HG02623 (cell line): ENCODE results near the gene VAT1L.

Experiments used
- ATAC-seq: cut with Tn5 transposase; IDR thresholded peaks from one replicate; pipeline ENCODE4 v1.9.1; 2021; ENCODE audit warnings: moderate library complexity; ENCODE audit not compliant: unreplicated experiment

Gene VAT1L

GRCh38 chr16:77788181-77789084, at the start of gene VAT1L:
TSS of gene VAT1L (plus strand) at chr16:77788564. CDS start at chr16:77788683, 119 bp downstream.
- no peak for ATAC-seq

DNA sequence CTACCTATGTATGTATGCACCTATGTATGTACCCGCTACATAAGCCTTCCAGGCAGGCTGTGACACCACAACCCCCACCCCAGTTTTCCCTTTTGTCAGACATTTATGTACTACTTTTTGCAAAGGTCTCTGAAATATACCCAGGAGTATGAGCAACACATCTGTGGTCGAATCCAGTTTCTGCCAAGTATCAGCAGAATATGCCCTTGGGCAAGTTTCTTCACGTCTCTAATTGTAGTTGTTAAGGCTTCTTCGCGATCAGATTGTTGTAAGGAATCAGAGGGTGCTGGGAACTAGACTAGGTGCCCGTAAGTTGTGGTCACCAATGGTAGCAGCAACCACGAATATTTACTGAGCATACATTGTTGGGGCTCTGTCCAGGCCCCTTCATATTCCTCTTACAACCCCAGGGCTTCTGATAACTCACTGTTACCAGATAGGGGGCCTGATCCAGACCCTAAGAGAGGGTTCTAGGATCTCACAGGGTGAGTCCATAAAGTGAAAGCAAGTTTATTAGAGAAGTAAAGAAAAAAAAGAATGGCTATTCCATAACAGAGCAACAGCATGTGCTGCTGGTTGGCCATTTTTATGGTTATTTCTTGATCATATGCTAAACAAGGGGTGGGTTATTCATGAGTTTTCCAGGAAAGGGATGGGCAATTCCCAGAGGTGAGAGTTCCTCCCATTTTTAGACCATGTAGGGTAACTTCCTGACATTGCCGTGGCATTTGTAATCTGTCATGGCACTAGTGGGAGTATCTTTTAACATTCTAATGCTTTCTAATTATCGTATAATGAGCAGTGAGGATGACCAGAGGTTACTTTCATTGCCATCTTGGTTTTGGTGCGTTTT, 49.4 kb upstream of the VAT1L start:
- no peak for ATAC-seq

DNA sequence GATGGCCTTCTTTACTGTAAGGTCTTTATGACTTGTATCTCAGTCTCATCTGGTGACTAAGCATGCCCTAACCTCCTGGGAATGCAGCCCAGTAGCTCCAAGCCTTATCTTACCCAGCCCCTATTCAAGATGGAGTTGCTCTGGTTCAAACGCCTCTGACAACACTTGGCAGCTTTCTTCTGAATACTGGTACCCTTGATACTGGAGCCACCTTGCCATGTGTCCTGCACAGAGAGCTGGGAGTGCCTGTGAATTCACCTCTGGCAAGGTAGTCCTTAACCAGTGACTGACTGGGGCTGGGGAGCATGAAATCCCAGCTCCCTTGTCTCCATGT, 48.8 kb upstream of the VAT1L start:
- no peak for ATAC-seq

DNA sequence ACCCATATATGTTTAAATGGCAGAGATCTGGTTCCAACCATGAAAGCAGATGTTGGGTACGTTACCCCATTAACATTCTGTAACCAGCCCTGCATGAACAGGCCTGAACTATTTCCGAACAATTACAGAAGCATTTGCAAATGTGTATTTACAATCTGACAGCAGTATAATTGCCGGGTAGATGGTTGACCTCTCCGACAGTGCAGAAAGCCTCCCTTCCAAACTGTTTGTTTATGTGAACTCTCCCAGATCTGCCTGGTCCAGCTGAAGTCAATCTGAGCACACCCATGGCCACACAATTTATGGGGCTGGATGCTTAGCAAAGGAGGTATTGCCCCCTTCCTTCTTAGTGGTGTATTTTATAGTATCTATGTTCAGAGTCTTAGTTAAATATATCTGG, 44.2 kb upstream of the VAT1L start:
- no peak for ATAC-seq

DNA sequence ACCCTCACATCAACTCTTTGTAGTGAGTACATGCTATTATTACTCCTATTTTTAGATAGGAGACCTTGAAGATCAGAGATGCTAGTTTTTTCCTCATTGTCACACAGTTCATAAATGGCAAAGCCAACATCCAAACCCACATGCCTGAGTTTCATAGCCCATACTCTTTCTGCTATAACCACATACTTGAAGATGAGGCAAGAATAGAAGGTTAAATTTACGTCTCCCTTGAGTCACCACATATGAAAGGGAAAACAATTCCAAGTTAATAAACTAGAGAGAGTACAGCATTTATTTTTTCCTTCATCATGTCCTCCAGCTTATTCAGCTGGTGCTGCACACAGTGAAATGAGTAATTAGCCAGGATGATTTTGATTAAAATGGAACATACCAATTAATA, 42.4 kb upstream of the VAT1L start:
- ATAC-seq: no peak

DNA sequence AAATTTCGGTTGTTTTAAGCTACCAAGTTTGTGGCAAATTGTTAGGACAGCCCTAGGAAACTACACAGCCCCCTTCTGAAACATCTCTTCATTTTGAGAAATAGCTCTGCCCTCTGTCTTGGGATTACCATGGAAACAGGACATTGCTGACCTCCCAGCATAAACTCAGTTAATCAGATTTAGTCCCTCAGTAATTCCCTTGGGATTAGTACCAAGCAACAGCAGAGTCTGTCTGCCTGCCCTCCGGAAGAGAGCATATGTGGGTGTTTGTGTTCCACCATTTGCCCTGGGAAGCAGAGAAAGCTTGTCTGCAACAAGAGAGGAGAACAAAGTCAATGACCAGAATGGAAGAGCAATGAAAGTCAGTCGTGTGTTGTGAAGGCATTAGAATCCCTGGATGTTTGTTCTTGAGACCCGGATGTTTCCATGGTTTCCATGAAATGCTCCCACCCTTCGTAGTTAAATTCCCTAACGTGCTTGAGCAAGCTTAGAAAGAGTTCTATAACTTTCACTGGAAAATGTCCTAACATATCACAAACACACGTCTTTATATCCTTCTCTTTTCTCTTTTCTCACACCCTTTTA, 39.9 kb upstream of the VAT1L start:
- no peak for ATAC-seq

GRCh38 chr16:77749415-77749814, 38.9 kb upstream of the VAT1L start:
- no peak for ATAC-seq

DNA sequence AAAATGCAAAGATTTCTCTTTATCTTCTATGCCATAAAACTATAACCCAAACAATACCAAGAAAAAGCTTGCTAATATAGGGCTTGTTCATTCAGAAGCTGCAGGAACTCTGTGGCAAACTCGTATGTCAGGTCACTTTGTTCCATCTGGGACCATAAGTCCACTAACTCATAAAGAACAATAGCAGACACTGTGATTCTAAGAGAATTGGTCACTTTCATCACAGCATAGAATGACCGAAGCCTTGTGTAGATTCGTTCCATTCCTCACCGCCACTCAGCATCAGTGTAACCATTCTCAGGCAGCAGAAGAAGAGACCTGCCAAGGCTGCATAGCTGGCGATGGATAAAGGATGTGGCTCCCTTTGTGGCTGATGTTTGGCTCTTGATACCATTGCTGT, 30.3 kb upstream of the VAT1L start:
- no peak for ATAC-seq

DNA sequence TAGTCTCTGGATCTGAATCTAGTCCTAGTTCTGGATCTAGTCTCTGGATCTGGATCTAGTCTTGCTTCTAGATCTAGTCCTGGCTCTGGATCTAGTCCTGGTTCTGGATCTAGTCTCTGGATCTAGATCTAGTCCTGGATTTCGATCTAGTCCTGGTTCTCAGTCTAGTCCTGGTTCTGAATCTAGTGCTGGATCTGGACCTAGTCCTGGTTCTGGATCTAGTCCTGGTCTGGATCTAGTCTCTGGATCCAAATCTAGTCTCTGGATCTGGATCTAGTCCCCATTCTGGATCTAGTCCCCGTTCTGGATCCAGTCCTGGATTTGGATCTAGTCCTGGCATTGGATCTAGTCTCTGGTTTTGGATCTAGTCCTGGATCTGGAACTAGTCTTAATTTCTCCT, 29.9 kb upstream of the VAT1L start:
- ATAC-seq: no peak

DNA sequence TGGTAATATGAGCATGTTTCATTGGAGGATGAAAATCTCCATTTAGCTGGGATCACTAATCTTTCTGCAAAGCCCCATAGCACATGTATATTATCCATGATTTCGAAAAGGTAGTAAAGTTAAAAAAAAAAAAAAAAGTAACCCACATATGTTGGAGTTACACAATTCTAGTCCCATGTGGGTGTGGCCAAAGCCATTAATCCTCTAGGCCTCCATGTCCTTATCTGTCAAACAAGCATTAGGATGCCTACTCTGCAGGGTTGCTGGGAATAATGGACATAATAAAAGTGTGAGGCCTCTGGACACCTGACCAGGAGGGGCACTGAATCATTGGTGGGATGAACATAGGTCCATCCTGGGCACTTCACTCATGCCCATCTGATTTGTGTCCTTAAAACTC, 29.2 kb upstream of the VAT1L start:
- ATAC-seq: no peak

DNA sequence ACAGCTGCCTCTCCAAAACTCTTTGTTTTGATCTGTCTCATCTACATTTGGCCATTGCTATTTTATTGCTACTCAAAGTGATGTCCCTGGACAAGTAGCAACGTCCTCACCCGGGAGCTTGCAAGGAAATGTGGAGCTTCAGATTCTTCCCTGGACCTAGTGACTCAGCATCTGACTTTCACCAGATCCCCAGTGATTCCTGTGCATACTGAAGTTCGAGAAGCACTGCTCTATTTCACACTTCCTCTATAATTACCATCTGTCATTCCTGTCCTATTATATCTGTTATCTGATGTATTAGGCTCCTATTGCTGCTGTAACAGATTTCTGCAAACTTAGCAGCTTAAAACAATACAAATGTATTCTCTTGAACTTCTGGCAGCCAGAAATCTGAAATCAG, 28.5 kb upstream of the VAT1L start:
- ATAC-seq: no peak

DNA sequence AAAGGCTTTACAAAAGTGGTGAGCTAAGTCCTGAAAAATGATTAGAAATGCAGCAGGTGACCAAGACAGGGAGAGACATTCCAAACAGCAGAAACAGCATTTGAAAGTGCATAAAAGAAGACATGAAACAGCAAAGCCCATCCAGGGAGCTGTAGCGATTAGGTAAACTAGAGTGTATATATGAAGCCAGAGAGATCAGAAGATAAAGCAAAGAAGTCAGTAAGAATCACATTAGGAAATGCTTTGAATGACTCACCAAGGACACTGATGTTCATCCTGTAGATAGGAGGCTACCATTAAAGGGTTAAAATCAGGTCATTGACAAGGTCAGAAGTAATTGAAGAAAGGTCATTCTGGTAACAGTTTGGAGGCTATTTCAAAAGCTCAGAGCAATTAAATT, 27.6 kb upstream of the VAT1L start:
- ATAC-seq: no peak

GRCh38 chr16:77761204-77761603, 27.2 kb upstream of the VAT1L start:
- ATAC-seq: no peak

DNA sequence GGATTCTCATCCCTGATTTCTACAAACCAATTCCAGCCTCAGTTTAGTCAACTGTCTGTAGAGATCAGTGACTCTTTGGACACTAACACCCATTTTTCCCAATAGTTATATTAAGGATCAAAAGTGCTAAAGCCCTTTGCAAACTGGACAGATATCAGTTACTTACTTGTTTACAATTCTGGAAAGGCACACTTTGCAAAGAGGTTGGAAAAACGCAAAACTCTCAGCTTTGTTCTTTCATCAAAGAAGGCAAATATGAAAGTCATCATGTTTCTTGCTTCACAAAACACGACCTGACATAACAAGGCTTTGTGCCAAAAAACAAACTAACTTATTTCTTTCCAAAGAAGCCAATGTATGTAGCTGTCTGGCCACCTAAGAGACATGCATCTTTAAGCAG, 26.1 kb upstream of the VAT1L start:
- no peak for ATAC-seq

DNA sequence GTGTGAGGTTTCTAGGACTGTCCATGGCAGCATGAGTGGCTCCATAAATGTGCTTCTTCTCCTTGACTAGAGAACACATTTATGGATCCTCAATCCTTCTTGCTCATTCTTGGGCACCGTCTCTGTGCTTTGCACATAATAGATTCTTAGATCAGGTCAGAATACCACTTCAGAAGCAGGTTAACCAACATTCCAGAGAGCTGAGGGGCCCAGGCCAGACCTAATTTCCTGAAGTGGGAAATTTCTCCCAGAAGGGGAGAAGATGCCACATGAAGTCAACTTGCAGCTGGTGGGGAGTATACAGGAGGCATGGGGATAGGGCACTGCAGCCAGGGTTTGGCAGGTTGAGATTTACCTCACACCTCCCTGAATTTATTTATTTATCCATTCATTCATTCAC, 24.4 kb upstream of the VAT1L start:
- no peak for ATAC-seq

DNA sequence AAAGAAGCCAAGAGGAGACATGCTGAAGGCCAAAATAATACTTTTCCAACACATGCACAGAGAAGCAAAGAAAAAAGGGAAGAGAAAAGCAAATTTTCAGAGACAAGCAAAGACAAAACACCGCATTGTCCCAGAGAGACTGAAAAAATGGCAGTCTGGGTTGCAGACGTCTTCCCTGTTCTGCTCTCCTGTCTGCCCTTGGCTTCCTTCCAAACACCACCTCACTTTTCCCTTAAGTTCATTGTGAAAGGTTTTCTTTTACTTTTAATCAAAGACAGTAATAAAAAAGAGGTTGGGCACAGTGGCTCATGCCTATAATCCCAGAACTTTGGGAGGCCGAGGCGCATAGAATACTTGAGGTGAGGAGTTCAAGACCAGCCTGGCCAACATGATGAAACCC, 21.2 kb upstream of the VAT1L start:
- no peak for ATAC-seq

- no peak for ATAC-seq
Measured at GRCh38 chr16:77767826-77768225, 20.5 kb upstream of the VAT1L start.

DNA sequence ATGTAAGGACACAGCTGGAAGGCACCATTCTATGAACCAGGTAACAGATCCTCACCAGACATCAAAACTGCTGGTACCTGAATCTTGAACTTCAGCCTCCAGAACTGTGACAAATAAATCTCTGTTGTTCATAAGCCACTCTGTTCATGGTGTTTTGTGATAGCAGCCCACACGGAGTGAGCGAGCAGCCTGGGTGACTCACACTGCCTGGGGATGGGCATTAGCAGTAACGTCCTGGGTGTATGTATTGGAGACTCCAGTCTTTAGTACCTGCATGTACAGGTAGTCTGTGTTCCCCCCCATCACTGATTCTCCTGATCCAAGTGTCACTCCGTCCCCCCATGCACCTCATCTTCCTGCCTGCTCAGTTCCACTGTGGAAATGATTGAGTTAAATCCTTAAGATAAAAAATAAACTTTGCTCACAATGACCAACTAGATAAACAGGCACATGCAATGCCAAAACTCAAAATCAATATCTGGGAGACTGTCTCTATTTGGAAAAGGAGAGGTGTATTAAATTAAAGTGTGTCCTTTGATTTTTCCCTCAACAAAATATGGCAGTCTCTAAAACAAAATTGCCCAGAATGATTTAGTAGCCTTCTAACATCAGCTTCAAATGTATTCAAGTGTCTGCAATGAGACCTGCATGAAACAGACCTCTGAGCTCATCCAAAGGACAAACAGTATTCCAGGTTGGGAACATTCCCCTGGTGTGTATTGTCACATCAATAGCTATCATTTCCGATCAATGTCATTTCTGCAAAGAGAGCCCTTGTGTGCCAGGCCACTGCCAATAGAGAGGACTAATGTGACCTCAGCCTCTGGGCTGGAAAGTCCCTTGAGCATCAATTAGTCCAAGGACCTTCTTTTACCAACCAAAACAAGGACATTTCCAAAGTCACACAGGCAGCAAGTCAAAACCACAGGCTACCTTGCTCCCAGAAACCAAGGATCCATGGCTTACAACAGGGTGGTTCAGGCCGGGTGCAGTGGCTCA, 12.2 kb upstream of the VAT1L start:
- no peak for ATAC-seq

GRCh38 chr16:77777745-77778144, 10.6 kb upstream of the VAT1L start:
- ATAC-seq: no peak

GRCh38 chr16:77780378-77780837, 8.0 kb upstream of the VAT1L start:
- ATAC-seq: no peak
